ENCODE results near the gene ARL8A.

DNA sequence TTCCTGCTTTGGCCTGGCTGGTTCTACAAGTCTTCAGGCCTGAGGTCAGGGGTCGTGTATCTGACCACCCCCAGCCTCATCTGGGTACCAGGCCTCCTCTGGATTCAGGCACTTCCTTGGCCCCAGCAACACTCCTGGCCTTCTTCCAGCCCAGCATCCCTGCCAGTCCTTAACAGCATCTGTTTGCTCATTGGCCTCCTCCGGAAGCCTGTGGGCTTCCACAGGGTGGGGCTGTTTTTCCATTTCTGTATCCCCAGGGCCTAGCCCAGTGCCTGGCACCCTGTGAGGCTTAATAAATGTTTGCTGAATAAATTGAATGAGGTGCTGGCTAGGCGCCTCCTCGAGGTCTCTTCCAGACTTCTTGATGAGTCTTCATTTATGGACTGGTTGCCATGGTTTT lies 43.4 kb downstream of the ARL8A start:
- TF ChIP-seq, protein P1, sequence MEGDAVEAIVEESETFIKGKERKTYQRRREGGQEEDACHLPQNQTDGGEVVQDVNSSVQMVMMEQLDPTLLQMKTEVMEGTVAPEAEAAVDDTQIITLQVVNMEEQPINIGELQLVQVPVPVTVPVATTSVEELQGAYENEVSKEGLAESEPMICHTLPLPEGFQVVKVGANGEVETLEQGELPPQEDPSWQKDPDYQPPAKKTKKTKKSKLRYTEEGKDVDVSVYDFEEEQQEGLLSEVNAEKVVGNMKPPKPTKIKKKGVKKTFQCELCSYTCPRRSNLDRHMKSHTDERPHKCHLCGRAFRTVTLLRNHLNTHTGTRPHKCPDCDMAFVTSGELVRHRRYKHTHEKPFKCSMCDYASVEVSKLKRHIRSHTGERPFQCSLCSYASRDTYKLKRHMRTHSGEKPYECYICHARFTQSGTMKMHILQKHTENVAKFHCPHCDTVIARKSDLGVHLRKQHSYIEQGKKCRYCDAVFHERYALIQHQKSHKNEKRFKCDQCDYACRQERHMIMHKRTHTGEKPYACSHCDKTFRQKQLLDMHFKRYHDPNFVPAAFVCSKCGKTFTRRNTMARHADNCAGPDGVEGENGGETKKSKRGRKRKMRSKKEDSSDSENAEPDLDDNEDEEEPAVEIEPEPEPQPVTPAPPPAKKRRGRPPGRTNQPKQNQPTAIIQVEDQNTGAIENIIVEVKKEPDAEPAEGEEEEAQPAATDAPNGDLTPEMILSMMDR (IDR thresholded peaks at IDR 0.05): no peak
- TF ChIP-seq POLR2A (IDR thresholded peaks at IDR 0.05): no peak

Measured in esophagus squamous epithelium (tissue), 4 donors.